Measurements from ENCODE around the gene FLNB.

The FLNB gene

DNA sequence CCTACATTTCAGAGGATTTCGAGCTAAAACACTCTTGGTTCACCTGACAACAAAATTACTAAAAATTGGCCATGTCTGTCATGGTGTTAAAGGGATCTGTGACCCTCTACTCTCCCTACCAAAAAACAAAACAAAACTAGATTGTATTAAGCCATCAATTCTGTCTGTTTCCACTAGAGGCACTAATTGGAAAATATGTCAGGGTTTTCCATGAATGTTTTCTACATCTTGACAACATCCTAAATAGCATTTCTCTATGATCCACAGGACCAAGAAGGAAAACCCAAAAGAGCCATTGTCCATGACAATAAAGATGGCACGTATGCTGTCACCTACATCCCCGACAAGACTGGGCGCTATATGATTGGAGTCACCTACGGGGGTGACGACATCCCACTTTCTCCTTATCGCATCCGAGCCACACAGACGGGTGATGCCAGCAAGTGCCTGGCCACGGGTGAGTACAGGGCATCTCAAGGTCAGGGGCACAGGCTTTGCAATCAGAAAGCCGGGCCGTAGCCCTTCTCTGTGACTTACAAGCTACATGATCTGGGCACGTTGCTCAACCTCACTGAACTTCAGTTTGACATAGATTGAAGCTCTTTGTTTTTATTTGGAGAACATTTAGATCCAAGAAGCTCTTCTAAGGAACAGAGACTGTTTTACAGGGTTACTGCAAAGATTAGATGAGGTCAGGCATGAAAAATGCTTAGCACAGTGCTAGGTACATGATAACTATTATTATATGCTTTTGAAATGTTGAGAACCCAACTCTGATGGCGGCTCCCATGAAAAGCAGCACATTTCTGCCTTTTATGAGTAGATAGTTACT, 127.7 kb downstream of the FLNB start:
- DNase-seq (ENCODE audit: low read depth) = no peak

DNA sequence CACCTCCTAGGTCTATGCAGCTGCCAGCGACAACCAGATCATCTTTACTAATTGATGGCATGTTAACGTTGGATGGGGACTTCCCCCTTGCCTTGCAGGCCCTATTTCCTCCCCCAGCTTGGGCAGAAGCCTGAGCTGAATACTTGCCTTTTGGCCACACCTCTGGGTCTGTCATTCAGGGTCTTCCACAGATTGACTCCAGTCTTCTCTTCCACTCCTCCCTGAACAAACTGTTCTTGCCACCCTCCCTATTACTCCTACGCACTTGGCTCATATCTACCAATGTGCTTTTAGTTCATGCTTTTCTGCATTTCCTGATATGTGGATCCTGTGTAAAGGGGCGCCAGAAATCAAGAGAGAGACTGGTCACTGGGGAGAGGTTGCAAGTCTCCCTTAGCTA, 129.1 kb downstream of the FLNB start:
- DNase-seq (ENCODE audit: low read depth) = no peak

DNA sequence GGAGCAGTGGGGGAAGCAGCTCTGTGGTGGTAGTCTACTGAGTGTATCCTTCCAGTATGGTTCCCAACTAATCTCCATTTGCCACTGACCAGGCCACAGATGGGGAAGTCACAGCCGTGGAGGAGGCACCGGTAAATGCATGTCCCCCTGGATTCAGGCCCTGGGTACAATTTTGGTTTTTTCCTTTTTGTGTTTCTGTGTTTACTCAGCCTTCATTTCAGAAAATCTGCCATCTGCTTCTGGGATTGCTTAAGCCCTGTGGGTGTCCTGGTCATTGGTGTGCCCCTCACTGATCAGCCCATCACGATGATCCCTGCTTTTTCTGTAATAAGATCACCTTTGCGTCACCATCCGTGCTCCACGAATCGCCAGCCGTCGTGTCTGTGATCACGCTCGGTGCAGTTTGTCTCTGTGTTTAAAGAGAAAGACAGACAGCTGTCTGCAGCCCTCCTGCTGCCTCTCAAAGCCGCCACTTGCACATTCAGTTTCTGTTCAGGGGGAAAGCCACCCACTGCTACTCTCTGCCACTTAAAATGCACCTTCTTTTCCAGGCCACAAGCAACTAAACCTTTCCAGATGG, 133.6 kb downstream of the FLNB start:
- DNase-seq (ENCODE audit: low read depth) = no peak

DNA sequence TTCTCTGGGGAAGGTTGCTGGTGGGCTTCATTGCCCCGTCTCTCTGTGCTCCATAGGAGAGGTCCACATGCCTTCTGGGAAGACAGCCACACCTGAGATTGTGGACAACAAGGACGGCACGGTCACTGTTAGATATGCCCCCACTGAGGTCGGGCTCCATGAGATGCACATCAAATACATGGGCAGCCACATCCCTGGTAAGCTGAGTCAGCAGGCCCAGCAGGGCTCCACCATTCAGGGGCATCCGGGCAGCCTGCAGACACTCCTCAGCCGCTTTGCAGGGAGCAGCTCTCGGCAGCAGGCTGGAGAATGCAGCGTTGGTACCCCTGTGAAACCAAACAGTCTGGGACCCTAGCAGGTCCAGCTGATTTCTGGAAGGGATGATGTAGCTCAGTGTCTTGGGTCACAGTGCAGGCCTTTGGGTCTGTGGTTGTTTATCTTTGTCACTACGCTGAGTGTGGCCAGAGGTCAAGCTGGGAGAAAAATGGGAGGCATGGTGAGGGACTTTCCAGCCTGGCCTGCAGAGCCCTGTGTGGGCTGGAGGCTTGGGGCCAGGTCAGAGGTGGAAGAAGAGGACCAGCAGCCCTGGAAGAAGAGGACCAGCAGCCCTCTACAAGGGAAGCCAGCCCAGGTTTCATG, 135.3 kb downstream of the FLNB start:
- DNase-seq (ENCODE audit: low read depth) = no peak

DNA sequence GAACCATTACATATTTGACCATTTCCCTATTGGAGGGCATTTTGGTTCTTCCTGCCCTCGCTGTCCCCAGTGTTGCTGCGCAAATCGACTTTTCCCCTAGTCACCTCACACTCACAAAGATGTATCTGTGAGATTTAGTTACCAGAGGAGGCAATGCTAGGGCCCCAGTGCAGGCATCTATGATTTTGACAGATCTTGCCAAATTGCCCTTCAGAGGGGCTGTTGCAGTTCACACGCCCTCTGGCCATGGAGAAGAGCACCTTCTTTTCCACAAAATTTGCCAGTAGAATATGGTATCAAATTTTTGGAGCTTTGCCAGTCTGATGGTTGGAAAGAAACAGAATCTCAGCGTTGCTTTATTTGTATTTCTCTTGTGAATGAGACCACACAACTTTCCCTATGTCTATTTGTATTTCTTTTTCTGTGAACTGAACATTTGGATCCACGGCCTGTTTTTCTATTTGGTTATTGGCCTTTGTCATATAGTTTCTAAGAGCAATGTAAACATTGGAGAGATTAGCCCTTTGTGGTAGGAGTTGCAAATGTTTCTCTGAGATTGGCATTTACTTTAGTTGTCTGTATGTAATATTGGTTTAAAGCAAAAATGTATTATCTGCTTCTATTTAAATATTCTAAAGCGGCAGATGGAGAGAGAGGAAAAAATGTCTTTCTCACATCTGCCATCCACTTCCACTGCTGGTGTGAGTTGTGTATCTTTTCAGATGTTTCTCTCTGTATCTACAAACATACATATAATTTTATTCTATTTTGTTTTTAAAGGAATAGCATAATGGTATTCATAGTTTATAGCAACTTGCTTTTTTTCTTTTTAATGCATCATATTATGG, 136.5 kb downstream of the FLNB start:
- DNase-seq (ENCODE audit: low read depth) = no peak

DNA sequence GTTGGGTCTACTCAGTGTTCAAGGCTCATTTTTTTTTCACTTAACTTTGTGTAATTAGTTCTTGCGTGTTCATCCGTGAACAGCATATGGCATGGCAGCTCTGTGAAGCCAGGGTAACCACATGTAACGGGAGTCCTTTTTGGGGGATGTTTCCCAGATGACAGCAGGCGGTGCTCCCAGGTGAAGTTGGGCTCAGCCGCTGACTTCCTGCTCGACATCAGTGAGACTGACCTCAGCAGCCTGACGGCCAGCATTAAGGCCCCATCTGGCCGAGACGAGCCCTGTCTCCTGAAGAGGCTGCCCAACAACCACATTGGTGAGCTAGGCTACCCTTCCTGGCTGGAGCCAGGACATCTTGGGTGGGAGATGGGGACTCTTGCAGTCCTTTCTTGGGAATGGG, 139.8 kb downstream of the FLNB start:
- no peak for DNase-seq (ENCODE audit: low read depth)

DNA sequence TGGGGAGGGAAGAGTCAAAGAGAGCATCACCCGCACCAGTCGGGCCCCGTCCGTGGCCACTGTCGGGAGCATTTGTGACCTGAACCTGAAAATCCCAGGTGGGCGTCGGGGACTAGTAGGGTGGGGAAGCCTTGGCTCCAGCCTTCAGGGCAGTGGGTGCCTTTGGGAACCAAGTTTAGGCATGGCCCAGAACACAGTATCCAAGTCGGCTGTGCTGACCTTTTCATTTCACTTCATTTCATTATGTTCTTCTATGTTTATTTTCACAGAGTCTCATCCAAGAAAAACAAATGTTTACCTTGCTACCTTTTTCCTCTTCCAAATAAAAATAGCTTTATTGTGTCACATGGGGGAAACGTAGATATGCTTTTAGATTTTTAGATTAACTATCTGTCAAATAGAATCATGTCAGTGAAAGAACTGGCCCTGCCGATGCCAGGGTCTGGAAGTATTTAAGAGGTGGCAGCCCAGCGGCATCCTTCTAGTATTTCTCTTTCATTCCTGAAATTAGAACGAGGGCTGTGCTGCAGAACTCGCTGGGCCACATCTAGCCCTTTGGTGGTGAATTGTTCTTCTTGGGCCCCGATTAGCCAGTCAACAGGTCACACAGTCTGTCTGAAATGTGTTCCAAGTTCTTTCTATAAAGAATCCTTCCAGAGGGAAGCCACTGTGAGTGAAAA, 142.0 kb downstream of the FLNB start:
- no peak for DNase-seq (ENCODE audit: low read depth)

DNA sequence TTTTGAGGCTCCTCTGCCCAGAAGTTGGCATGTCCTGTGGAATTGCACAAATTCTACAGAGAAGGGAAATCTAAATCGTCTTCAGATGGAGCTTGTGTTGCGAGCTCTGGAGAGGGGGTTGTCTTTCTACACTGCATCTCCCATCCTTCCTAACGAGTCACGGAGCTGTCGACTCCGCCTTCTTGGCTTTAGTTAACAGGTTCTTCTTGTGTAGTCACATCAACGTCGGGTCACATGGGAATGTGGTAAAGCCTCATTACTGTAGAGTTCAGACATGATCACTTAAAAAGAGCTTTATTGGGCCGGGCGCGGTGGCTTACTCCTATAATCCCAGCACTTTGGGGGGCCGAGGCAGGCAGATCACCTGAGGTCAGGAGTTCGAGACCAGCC, 142.6 kb downstream of the FLNB start:
- DNase-seq (ENCODE audit: low read depth) = no peak

DNA sequence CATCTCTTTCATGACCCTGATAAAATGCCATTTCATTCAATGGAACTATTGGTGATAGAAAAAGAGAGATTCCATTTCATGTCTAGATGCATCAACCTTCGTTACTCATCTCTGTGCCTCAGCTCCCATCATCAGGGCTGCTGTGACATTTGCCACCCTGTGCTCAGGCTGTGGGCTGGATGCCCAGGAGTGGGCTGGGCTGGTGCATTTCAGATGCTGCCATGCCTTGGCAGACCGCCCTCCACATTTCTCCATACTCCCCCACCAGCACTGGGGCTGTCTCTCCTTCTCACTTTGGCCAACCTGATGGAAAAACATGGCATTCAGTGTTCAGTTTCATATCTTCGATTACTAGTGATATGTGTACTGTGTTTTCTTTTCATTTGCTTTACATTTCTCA, 143.4 kb downstream of the FLNB start:
- no peak for DNase-seq (ENCODE audit: low read depth)

DNA sequence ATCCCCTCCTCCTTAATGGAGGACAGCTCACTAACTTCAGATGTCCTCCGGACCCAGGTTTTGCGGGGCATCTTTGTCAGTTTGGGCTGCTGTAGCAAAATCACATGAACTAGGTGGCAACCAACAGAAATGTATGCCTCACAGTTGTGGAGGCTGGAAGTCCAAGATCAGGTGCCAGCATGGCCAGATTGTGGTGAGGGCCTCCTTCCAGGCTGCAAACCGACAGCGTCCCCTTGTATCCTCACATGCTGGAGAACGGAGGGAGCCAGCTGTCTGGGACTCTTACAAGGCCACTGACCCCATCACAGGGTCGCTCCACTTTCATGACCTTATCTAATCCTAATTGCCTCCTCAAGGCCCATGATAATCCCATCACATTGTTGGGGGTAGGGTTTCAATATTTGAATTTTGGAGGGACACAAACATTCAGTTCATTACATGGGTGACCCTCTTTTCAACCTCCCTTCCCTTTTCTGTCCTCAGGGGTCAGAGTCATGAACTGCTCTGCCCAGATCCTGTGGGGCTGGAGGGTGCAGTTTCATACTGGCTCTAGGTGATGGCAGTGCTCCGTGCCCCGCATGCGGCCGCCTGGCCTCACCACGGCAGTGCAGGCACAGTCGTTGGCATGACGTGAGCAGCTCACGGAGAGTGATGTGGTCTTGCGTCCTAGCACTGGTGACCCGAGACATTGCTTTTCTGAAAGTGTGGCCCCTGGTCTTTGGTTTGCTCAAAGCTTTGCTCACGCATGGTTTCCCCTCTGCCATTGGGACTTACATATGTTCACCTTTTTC, 144.2 kb downstream of the FLNB start:
- no peak for DNase-seq (ENCODE audit: low read depth)

DNA sequence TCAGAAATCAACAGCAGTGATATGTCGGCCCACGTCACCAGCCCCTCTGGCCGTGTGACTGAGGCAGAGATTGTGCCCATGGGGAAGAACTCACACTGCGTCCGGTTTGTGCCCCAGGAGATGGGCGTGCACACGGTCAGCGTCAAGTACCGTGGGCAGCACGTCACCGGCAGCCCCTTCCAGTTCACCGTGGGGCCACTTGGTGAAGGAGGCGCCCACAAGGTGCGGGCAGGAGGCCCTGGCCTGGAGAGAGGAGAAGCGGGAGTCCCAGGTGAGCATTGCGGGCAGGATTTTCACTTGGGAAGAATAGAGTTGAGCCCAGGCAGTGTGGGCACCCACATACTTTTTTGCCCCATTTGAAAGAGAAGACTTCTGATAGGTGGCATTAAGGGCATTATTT, 145.1 kb downstream of the FLNB start:
- DNase-seq (ENCODE audit: low read depth) = no peak

DNA sequence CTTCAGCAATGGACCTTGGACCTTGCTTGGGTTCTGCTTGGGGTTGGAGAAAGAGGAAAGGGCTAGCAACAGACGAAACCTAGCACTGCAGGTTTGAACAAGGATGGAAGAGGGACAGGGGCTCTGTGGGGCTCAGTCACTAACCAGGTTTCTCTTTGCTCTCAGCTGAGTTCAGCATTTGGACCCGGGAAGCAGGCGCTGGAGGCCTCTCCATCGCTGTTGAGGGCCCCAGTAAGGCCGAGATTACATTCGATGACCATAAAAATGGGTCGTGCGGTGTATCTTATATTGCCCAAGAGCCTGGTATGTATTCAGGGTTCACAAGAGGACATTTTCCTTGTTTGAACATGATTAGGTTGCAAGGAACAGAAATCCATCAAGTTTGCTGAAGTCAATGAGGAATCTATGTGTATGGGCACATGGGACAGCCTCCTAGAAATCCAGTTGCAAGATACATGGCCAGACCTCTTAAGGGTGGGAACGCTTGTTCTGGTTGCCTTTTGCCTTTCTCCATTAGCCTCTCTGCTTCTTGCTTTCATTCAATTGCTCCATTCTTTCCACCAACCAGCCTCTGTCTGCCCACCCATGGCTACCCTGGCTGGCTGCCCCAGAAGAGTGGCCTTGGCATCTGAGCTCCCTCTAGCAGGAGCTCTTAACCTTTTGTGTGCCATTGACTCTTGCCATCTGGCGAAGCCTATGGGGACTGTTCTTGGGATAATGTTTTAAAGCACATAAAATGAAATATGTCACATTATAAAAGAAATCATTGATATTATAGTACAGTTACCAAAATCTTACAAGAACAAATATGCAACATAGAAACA, 146.6 kb downstream of the FLNB start:
- DNase-seq (ENCODE audit: low read depth) = no peak

DNA sequence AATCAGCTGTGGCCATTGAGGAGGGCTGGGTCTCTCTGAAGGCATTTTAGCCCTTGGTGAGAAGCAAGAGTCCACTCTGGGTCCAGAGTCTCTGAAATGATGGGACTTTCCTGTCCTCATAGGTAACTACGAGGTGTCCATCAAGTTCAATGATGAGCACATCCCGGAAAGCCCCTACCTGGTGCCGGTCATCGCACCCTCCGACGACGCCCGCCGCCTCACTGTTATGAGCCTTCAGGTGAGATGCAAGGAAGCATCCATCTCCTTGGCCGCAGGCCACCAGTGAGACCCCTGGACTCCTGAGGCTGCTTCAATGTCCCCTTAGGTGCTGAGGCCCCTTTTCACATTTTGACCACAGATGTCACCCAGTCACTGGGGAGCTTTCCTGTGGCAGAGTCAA, 147.6 kb downstream of the FLNB start:
- DNase-seq (ENCODE audit: low read depth) = no peak

DNA sequence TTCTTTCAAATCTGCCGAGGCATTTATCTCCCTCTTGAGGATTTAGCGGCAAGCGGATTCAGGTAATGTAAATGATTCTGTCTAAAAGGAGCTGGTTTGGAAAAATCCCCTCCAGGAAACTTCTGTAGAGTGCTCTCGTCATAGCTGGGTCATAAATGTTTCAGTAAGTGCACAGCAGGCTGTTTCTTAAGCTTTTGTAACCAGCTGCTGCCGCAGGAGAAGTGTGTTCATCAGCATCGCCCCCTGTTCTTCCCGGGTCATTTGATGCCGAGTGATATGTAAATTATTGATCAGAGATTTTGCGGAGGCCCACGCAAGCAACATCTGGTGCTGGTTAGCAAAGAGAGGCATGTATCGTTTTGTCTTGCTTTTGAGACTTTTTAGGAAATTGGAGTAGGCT, 149.5 kb downstream of the FLNB start:
- no peak for DNase-seq (ENCODE audit: low read depth)

DNA sequence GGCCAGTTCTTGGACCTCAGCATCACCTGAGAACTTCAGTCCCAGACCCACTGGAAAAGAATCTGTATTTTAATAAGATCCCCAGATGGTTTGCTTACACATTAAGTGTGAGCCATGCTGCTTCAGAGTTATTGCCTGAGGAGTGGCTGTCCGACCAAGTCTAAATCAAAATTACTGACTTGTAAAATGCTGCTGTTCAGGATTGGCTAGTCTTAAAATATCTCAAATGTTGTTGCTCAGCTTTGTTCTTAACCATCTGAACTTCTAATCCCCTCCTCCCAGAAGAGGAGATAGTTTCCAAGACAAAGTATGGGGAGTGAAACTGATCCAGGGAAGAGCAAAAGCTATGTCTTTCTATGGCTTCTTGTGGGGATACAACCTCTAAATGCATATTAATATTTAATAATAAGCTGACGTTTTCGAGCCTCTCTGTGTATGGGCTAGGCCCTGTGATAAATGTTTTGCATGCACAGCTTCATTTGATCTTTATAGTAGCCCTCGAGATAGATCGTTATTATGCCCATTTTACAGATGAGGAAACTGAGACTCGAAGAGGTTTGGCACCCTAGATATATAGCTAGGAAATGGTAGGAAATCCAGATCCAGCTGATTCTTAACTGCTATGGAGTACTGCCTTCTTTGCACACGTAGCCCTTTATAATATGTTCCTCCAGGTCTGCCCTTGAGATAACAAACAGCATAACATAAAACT, 150.4 kb downstream of the FLNB start:
- DNase-seq (ENCODE audit: low read depth) = no peak

DNA sequence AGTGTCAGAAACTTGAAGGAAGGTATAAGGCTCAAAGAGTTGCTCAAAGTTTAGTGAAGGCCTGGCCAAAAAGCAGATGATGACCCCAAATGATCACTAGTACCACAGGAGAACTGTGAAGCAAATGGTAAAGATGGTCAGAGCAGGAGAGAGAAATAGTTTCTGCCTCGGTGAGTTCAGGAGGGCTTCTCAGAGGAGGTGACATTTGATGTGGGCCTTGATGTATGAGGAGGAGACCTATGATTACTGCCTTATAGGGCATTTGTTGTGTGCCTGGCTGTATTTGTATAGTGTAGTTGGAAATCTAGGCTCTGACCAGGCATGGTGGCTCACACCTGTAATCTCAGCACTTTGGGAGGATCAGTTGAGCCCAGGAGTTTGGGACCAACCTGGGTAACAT, 152.2 kb downstream of the FLNB start:
- no peak for DNase-seq (ENCODE audit: low read depth)

DNA sequence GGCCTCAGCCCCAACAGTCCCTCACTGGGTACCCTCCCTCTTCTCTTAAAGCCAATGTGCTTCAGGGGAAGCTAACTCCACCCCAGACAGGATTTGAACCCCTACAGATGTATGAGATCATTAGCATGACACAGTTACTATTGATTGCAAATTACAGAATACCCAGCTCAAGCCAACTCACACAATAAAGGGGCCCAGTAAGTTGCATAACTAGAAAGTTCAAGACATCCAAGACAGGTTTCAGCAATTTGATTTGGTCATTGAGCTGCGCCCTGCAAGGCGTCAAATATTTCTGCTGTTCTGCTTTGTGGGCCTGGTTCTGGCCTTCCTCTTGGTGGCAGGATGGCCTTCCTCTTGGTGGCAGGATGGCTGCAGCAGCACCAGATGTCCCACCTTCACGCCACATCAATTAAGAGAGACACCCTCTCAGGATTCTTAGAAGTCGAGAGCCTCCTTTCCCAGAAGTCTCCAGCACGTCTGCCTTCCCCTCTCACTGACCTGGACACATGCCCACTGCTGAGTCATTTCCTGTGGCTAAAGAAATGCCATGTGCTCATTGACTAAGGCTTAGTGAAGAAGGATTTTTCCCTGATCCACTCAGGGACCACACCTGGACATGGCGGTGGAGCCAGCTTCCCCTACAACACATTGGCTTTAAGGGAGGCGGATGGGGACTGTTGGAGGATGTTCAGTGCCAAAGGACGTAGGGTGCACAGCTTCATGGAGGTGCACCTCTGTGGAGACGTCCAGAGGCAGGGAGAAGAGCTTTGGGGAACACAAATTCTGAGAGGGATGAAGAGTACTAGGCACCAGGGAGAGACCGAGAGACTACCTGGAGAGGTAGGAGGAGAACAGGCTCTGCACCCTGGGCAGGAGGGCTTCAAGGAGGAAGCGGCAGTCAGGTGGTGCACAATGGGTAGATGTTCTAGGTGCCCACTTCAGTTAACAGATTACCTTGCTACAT, 153.5 kb downstream of the FLNB start:
- DNase-seq (ENCODE audit: low read depth) = no peak

DNA sequence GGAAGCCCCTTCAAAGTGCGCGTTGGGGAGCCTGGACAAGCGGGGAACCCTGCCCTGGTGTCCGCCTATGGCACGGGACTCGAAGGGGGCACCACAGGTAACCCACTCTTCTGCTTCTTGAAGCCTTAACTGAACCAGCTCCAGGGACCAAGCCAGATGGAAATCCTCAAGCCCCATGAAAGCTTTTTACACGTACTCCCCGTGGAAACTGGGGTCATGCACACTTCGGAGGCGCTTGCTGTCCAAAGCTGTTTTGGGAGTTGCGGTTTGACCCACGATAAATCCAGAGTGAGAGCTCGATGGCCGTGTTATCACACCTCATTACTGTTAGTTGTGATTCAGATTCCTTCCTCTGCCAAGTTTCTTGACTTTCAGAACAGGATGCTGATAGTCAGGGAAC, 155.0 kb downstream of the FLNB start:
- DNase-seq (ENCODE audit: low read depth) = no peak

All from T-helper 22 cell (primary cell).